Keratinocyte (primary cell): ENCODE results near the gene PRL. TPM values are rescaled to one million over a fixed set of nuclear protein-coding genes. Genes with fewer than 3 reads are reported as not detected.

Experiments
- DNase-seq: peaks from one replicate; pipeline ENCODE4 v3.0.0-alpha.2; 2011; ENCODE audit warnings: low read depth, missing footprints, low spot score
- FAIRE-seq: peaks from 2 replicates; lab custom pipeline; 2011; peaks lifted over from hg19 to GRCh38; lab: Jason Lieb, UNC
- H2AFZ ChIP-seq: 2 replicates; pipeline ENCODE4 v1.6.0; 2012; ENCODE audit warnings: low read length, control low read depth, inconsistent platforms; ENCODE audit not compliant: control insufficient read depth
- H3K27ac ChIP-seq: 2 replicates; pipeline ENCODE4 v1.5.1; 2011; ENCODE audit warnings: low read length; ENCODE audit not compliant: control insufficient read depth, insufficient read depth
- H3K27me3 ChIP-seq: 3 replicates; pipeline ENCODE4 v1.6.0; 2011; ENCODE audit warnings: low read length; ENCODE audit not compliant: control insufficient read depth, insufficient read depth; ENCODE audit errors: extremely low read depth
- H3K36me3 ChIP-seq, 2 experiments: 2 replicates in 1 of 2; 3 replicates in 1 of 2; pipeline ENCODE4 v1.5.1; 2011; ENCODE audit warnings: low read length in 2 of 2, mild to moderate bottlenecking in 1 of 2; ENCODE audit not compliant: control insufficient read depth in 2 of 2, insufficient read depth in 2 of 2; ENCODE audit errors: extremely low read depth in 1 of 2
- H3K4me1 ChIP-seq: 3 replicates; pipeline ENCODE4 v1.5.1; 2011; ENCODE audit warnings: low read length; ENCODE audit not compliant: control insufficient read depth, insufficient read depth; ENCODE audit errors: extremely low read depth
- H3K4me2 ChIP-seq: 3 replicates; pipeline ENCODE4 v1.6.0; 2011; ENCODE audit warnings: low read depth, low read length; ENCODE audit not compliant: control insufficient read depth, insufficient read depth; ENCODE audit errors: extremely low read depth
- H3K4me3 ChIP-seq, 3 experiments: fragments of 200-600 bp in 1 of 3; sonication (generic) in 1 of 3; 2 replicates in 2 of 3; 3 replicates in 1 of 3; pipeline ENCODE4 v1.5.1; 2011 to 2016; ENCODE audit warnings: low read length in 3 of 3, mild to moderate bottlenecking in 3 of 3, control low read depth in 2 of 3, inconsistent platforms in 1 of 3, low read depth in 1 of 3, mixed read lengths in 1 of 3, mixed run types in 1 of 3, moderate library complexity in 1 of 3; ENCODE audit not compliant: control insufficient read depth in 2 of 3, insufficient read depth in 2 of 3; ENCODE audit errors: extremely low read depth in 1 of 3
- H3K79me2 ChIP-seq: 2 replicates; pipeline ENCODE4 v1.6.0; 2012; ENCODE audit warnings: low read length; ENCODE audit not compliant: control insufficient read depth, insufficient read depth
- H3K9ac ChIP-seq: 3 replicates; pipeline ENCODE4 v1.6.0; 2011; ENCODE audit warnings: low read length; ENCODE audit not compliant: control insufficient read depth, insufficient read depth; ENCODE audit errors: extremely low read depth
- H3K9me1 ChIP-seq: 3 replicates; pipeline ENCODE4 v1.6.0; 2011; ENCODE audit warnings: low read length; ENCODE audit not compliant: control insufficient read depth, insufficient read depth; ENCODE audit errors: extremely low read depth
- H3K9me3 ChIP-seq: 2 replicates; pipeline ENCODE4 v1.5.1; 2012; ENCODE audit warnings: low read depth, low read length; ENCODE audit not compliant: control insufficient read depth
- H4K20me1 ChIP-seq: 3 replicates; pipeline ENCODE4 v1.6.0; 2011; ENCODE audit warnings: low read length; ENCODE audit not compliant: control insufficient read depth, insufficient read depth; ENCODE audit errors: extremely low read depth
- CTCF ChIP-seq, 3 experiments: IDR thresholded peaks in 1 of 3; conservative IDR thresholded peaks in 1 of 3; optimal IDR thresholded peaks in 1 of 3; 2 replicates in 2 of 3; 3 replicates in 1 of 3; pipeline versions ENCODE3 to v1.5.1; 2011; ENCODE audit warnings: low read length in 3 of 3, mild to moderate bottlenecking in 3 of 3, moderate library complexity in 2 of 3, control low read depth in 1 of 3, inconsistent platforms in 1 of 3; ENCODE audit not compliant: insufficient read depth in 2 of 3; ENCODE audit errors: extremely low read depth in 1 of 3
- EZH2 ChIP-seq: IDR thresholded peaks from one replicate; pipeline ENCODE4 v1.6.1; 2012; ENCODE audit warnings: inconsistent platforms, mild to moderate bottlenecking, low read length, moderate library complexity
- dilution Hi-C: fragments of 300-500 bp; cut with MboI; formaldehyde crosslinking; loops from one replicate; pipeline ENCODE4 v1.7.0; 2020; ENCODE audit warnings: low sequenced_read_pairs; ENCODE audit not compliant: extremely low pct_ligation_motif_present
- polyA plus RNA-seq, 5 experiments: library from polyadenylated mRNA; depleted of rRNA in 3 of 5; stranded (reverse) in 3 of 5; stranded (forward) in 1 of 5; unstranded in 1 of 5; fragments of >200 nt; gene quantifications; 1 replicate in 1 of 5; 2 replicates in 3 of 5; 3 replicates in 1 of 5; pipeline versions ENCODE4 v1.2.1 to v1.2.3, GENCODE V29; 2011 to 2012; ENCODE audit warnings: missing spikeins in 2 of 5, low read depth in 1 of 5, low replicate concordance in 1 of 5

The PRL gene
- polyA plus RNA-seq, 1 donor (not counting 4 experiments of a cell fraction or from before 2014, with no cell fraction given): not detected

- dilution Hi-C loops: no loop called here
Observed at GRCh38 chr6:22334778-22335177, 37.9 kb upstream of the PRL start.

GRCh38 chr6:22333802-22334201 is 37.0 kb upstream of the PRL start:
- H4K20me1 ChIP-seq: no peaks in the 10 kb centered on the region
- H3K27ac ChIP-seq: no peak overlapping the region
- H3K4me2 ChIP-seq: no peak overlapping the region
- no peaks in the 10 kb centered on the region for H3K9me3 ChIP-seq
- no peaks in the 10 kb centered on the region for H3K36me3 ChIP-seq
- no peak overlapping the region for H2AFZ ChIP-seq
- FAIRE-seq (no peak), DNase-seq (no peak)
- no peak for TF ChIP-seq CTCF (optimal IDR thresholded peaks at IDR 0.05 in 1 of 3, IDR thresholded peaks at IDR 0.05 in 1 of 3, conservative IDR thresholded peaks at IDR 0.05 in 1 of 3; ENCODE audit: extremely low read depth in 1 of 3, insufficient read depth in 2 of 3, low read length in 3 of 3)
- TF ChIP-seq EZH2: no peak
- no peak overlapping the region for H3K9ac ChIP-seq
- no peaks in the 10 kb centered on the region for H3K79me2 ChIP-seq
- dilution Hi-C loops: no loop called here
- H3K27me3 ChIP-seq: no peaks in the 10 kb centered on the region
- H3K4me3 ChIP-seq: no peak overlapping the region
- H3K4me1 ChIP-seq: no peaks in the 10 kb centered on the region
- no peaks in the 10 kb centered on the region for H3K9me1 ChIP-seq

More at GRCh38 chr6:22334778-22335177, 37.9 kb upstream of the PRL start:
- Histone ChIP-seq H3K4me3 (no peak overlapping the region), H3K9ac (no peak overlapping the region), H2AFZ (no peak overlapping the region), H3K4me1 (no peaks in the 10 kb centered on the region), H4K20me1 (no peaks in the 10 kb centered on the region), H3K36me3 (no peaks in the 10 kb centered on the region), H3K79me2 (no peaks in the 10 kb centered on the region), H3K27me3 (no peaks in the 10 kb centered on the region), H3K9me3 (no peaks in the 10 kb centered on the region), H3K9me1 (no peaks in the 10 kb centered on the region), H3K4me2 (no peak overlapping the region), H3K27ac (no peak overlapping the region)
- FAIRE-seq: no peak
- no peak for DNase-seq
- TF ChIP-seq EZH2: no peak
- no peak for TF ChIP-seq CTCF (optimal IDR thresholded peaks at IDR 0.05 in 1 of 3, IDR thresholded peaks at IDR 0.05 in 1 of 3, conservative IDR thresholded peaks at IDR 0.05 in 1 of 3; ENCODE audit: extremely low read depth in 1 of 3, insufficient read depth in 2 of 3, low read length in 3 of 3)
